Activated CD8-positive, alpha-beta memory T cell treated with anti-CD3 and anti-CD28 coated beads, Interleukin-2, amount 50 U/mL, for 1 hour (primary cell): ENCODE results near the gene CXCL3.
"Not testable (repeated sequence)": the region's sequence is repeated elsewhere in the genome, so short reads cannot be mapped to it uniquely, and the experiment has no call there.

Source experiments
- DNase-seq: peaks from one replicate; pipeline ENCODE4 v3.0.0-alpha.2; 2020; ENCODE audit errors: extremely low read depth

Gene CXCL3

DNA sequence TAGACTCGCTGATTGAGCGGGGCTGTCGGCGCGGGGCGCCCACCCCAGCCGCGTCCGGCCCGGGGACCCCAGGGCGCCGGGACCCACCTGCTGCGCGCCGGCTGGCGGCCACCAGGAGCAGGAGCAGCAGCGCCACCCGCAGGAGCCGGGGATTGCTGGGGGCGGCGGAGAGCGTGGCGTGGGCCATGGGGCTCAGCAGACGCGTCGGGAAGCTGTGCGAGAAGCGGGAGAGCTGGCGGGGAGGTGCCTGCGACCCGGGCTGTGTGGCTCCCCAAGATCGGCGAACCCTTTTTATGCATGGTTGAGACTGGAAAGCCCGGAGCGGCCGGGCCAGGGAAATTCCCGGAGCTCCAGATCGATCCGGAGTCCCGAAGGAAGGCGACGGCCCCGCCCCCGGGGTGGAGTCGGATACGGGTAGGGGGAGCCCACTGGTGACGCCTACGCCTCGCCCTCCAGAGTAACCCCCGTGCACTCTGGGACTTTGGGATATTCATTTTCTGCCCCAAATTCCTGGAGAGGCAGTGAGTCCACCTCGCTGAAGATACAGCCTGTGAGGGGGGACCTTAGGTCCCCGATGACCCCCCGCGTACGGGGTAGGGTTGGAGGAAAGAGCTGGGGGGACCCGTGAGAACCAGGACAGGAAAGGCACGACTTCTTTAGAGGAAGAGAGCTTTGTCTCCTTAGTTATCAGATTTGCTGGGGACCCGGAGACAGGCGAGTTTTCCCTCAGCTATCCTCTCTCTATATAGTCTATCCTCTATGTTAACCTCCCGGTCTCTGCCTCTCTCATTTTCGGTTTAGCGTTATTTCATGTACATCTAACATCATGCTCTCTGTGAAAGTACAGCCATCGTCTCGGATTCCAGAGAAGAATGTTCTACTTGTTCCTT, at the start of gene CXCL3:
Gene CXCL3 (minus strand): TSS at position 265 of the 890 bp plus-strand sequence. CDS start 78 bp downstream, at position 187.
- DNase-seq = no peak

DNA sequence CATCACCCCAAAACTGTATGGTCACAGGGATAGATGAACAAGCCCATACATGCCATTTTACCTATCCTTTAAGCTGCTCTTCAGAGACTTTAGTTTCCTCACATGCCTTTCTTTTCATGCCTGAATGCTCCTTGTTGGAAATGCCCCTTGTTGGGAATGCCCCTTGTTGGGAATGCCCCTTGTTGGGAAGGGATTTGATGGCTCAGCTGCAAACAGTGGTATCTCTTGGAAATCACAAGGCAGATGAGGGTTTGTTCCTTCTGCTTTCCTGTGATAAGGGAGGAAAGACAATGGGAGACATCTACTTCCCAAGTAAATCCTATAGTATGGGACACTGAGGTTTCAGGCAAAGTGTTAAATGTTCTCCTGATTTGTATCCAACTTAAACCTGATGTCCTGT, 49.0 kb upstream of the CXCL3 start:
- no peak for DNase-seq

DNA sequence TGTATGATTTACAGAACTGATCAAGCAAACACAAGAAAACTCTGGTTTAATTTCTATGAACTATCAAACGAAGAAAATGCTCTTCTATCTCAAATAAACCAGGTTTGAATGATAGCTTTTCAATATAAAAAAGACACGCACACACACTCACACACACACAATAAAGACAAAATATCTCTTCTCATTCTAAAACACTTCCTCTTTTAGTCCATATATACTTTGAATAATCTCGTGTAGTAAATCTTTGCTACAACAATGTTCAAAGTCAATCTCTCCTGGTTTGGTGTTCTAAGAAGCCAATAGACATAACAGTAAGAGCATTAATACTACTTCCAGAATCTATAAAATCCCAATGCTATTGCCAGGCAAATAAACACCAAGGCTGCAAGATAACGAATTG, 47.2 kb upstream of the CXCL3 start:
- DNase-seq = no peak

DNA sequence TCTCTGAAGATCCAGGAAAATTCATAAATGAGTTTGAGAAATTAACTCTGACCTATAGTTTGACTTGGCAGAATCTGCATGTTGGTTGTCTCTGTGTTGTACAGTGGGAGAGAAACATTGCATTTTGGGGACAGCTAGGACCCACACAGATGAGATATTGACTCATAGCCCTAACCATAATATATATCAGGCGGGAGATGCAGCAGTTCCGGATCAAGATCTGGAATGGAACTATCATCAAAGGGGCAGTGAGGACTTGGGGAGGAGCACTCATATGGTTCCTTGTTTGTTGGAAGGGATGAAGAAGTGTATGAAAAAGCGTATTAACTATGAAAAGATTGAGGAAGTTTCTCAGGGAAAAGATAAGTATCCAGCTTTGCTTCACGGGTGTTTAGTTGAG, 46.5 kb upstream of the CXCL3 start:
- no peak for DNase-seq

DNA sequence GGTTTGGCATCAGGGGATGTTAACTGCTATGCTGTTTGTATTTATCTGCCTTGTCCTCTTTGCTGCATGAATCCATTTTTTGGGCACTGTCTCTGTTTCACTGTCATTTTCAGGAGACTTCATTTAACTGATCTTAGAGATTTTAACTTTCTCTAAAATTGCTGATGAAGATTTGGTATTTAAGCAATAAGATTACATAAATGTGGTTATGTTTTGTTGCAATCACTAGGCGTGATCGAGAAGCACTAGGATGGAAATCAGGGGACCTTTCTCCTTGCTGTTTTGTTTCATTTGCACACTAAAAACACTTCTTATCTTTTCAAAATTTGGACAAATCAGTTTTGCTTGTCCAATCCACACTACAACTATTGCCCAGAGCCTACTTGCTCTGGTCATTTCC, 45.1 kb upstream of the CXCL3 start:
- no peak for DNase-seq

DNA sequence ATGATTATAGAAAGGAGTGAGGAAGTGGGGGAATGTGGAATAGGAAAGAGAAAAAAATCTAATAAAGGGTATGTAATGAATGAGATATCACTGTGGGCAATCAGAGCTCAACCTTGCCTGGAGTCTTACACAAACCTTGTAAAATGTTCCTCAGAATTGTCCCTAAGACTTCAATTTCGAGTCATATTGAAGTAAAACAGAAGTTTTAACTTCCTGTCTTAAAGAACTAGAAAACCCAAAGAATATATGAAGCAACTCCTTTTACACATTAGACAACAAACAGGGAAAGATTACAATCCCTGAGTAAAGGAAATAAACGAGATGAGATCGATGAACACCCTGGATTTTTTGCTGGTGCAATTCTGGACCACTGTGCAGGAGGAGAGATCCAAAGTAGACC, 42.5 kb upstream of the CXCL3 start:
- DNase-seq = no peak

DNA sequence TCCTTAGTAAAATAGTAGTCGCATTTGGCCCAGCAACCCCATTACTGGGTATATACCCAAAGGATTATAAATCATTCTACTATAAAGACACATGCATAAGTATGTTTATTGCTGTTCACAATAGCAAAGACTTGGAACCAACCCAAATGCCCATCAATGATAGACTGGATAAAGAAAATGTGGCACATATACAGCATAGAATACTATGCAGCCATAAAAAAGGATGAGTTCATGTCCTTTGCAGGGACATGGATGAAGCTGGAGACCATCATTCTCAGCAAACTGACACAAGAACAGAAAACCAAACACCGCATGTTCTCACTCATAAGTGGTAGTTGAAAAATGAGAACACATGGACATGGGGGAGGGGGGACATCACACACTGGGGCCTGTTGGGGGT, 41.9 kb upstream of the CXCL3 start:
- DNase-seq = not testable (repeated sequence)

DNA sequence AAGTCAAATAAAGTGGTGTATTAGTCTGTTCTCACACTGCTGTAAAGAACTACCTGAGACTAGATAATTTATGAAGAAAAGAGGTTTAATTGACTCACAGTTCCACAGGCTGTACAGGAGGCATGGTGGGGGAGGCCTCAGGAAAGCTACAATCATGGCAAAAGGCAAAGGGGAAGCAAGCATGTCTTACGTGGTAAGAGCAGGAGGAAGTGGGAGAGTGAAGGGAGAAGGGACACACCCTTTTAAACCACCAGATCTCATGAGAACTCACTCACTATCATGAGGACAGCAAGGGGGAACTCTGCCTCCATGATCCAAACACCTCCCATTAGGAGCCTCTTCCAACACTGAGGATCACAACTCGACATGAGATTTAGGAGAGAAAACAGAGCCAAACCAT, 40.5 kb upstream of the CXCL3 start:
- DNase-seq = not testable (repeated sequence)

DNA sequence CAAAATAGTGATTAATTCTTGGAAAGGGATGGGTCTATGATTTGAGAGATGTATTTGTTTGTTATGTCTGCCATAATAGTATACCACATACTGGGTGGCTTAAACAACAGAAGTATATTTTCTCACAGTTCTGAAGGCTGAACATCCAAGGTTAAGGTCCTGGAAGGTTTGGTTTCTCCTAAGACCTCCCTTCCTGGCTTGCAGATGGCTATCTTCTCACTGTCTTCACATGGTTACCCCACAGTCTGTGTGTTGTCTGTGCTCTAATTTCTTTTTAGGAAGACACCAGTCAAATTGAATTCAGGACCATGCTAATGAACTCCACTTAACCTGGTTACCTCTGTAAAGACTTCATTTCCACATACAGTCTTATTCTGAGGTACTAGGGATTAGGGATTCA, 34.9 kb upstream of the CXCL3 start:
- DNase-seq = no peak

DNA sequence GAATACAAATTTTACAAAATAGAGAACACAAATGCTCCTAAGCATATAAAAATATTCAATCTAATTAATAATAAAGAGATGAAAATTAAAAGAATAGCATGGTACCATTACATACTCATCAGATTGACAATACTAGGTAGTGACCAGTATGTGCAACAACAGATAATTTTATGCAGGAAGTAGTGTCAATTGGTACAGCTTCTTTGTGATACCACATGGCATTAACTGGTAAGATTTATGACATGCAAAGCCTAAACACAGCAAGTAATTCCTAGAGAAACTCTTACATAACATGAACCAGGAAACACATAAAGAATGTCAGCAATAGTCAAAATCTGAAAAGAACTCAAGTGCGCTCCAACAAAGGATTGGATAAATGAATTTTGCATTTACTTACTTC, 34.2 kb upstream of the CXCL3 start:
- DNase-seq = no peak

DNA sequence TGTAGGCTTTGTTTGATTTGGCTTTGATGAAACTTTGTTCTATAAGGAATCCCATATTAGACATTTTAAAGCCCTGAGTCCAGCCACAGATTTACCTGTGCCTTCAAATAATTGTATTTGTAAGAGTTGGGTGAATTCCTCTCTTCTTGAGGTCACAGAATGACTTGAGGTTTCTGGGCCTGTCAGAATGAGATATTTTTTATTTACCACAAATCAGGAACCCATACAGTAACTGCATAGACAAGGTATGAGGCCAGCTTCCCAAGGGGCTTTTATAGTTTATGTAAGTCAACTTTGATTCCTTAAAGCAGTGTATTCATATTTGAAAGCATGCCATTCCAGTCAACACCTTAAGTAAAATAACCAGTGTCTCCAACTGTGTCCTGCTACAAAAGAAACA, 29.1 kb upstream of the CXCL3 start:
- DNase-seq = no peak

DNA sequence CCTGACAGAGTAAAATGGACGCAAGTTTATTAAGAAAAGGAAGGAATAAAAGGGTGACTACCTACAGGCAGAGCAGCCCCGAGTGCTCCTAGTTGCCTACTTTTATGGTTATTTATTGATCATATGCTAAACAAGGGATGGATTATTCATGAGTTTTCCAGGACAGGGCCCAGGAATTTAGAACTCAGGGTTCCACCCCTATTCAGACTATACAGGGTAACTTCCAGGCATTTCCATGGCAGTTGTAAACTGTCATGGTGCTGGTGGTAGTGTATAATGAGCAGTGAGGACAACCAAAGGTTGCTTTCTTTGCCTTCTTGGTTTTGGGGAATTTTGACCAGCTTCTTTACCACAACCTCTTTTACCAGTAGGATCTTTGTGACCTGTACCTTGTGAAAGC, 27.7 kb upstream of the CXCL3 start:
- DNase-seq = no peak

DNA sequence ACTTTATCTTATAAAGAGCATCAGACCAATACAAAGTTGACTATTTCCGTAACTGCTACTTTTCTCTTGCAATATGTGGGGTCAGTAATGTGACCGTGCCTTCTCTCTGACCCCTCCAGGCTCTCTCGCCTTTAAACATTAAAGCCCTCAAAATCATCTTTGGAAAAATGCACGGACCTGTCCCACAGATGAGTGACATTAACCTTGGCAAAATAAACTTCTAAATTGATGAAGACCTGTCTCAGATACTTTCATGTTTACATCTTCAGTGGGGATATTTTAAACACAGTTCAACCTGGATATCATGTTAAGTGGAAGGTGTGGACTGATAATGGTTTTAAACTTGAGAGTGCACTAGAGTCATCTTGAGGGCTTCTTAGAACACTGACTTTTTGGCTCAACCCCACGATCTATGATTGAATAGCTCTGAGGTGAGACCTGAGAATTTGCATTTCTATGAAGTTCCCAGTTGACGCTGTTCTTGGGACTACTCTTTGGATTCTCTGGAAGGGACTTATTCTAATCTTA, 26.7 kb upstream of the CXCL3 start:
- DNase-seq = no peak

DNA sequence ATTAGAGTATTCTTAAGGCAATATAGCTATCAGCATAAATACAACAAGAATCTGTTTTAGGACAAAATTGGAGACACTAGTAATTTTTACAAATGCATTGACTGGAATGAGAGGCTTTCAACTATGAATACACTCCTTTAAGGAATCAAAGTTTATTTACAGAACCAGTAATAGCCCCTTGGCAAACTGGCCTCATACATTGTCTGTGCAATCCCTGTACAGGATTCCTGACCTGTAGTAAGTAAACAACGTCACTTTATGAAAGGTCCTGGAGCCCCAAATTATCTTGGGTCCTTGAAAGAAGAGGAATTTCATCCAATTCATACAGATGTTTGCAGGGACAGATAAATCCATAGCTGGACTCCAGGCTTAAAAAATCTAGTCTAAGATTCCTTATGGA, 25.4 kb upstream of the CXCL3 start:
- no peak for DNase-seq

DNA sequence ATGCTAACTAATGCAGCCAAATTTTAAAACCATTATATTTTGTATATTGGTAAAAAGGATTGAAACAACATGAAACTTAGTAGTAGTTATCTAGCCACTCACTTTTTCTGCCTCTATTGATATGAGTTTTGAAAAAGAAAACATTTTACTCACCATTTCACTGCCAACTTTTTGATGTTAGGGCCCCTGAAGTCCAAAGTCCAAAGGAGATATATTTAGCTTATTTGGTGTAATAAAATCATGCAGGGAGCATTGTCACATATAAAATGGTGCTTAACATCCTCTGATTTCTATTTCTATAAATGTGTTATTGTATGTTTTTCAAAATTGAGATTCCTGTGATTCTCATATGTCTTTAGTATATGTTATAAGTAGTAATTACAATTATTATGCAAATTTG, 24.5 kb upstream of the CXCL3 start:
- no peak for DNase-seq

DNA sequence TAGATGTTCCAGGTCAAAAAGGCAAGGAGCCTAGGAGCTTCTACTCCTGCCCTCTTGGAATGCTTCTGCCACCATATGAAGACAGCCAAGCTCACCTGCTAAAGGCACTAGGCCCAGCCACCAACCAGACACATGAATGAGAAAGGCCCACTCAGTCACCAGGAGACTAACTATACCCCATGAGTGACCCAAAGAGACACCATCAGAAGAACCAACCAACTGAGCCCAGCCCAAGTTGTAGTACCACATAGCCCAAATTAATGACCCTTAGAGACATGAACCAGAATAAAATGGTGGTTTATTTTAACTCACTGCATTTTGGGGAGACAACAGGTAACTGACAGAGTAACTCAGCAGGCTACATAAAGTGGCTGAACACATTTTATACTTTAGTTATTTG, 22.9 kb upstream of the CXCL3 start:
- DNase-seq = no peak

DNA sequence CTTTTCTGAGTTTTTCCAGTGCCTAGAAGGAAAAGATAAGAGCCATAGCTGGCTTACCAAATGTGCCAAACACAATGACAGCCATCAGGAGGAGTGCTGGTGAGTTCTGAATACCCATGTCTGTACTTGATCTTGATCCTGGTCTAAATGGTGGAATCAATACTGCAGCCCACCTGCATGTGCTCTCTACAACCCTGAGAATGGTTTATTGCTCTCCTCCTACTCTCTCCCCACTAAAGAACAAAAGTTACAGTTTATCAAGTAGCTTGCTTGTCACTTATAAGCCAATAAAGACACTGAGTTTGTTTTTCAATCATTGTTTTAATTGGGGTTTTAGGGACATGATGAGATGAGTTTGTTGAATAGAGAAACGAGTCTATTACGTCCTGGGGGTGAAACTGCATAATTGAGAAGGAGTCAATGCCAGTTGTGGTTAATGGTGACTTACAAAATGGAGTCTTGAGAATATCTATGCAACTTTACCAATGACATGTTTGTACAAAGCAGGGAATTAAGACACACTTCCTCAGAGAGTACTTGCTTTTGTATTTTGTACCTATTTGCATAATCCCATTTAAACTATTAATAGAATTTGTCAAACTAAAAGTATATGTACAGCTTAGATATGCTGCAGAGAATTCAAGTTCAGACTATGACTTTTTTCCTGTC, 20.8 kb upstream of the CXCL3 start:
- DNase-seq = no peak

DNA sequence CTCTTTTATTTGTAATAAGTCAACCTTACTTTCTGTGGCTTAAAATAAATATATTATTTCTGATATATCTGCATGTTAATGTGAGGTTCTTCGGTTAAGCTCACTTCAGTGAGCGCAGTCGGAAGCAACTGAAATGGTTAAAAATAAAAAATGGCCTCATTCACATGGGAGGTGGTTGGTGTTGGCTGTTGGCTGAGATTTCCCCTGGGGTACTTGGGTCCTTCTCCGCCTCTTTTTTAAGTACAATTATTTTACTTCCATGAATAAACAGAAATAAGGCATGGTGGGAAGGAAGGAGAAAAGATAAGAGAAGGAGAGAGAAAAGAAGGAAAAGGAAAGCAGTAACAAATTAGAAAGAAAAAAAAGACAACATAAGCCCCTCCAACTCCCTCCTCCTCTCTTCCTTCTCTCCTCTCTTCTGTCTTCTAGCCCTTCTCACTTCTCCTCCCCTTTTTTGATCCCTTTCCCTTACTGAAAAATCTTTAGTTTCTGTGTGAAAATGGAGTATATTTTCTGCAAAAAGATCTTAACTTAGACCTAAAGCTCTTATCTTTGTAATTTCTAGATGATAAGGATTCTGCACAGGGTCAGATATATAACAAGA, 19.7 kb upstream of the CXCL3 start:
- DNase-seq = no peak

DNA sequence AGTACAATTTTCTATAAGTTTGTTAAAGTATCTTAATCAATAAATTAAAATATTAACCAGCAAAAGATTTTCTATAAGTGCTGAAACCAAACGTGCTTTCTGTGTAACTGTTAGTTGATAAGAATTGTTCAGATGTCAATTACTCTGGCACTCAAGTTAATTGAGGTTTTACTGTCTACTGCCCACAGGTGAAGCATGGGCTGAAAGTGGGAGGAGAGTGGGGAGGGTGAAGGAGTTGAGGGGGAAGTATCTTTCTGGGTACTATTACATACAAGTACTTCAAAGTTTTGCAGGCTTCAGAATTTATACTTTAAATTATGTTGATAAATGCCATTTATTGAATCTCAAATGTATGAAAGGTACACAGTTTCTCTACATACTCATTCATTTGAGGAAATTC, 19.1 kb upstream of the CXCL3 start:
- no peak for DNase-seq

DNA sequence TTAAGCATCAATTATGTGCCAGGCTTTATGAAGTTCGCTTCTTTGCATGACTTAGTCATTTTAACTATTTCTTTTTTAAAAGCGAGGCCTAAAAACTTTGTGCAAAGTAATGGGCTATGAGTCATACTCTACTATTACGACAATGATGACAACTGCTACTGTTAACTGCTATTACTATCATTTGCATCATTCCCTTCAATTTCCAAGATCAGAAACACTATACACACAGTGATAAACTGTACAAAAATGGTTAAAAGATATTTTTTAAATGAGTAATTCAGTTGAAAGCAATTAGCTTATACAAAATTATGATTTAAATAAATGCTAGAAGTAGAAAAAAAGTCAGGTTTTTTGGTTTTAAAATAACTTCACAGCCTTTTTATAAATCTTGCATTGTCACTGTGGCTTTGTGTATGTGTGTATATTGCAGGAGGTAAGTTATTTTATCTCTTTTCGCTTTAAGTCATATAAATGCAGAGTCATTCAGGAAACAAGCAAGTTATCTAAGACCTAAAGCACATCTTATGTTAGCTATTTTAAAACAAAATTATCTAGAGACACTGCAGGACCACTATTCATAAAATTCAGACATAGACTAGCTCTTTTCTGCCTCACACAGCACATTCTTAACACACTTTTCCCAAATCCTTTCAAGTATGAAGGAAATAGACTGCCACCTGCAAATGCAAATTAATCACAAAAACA, 18.5 kb upstream of the CXCL3 start:
- DNase-seq = no peak

DNA sequence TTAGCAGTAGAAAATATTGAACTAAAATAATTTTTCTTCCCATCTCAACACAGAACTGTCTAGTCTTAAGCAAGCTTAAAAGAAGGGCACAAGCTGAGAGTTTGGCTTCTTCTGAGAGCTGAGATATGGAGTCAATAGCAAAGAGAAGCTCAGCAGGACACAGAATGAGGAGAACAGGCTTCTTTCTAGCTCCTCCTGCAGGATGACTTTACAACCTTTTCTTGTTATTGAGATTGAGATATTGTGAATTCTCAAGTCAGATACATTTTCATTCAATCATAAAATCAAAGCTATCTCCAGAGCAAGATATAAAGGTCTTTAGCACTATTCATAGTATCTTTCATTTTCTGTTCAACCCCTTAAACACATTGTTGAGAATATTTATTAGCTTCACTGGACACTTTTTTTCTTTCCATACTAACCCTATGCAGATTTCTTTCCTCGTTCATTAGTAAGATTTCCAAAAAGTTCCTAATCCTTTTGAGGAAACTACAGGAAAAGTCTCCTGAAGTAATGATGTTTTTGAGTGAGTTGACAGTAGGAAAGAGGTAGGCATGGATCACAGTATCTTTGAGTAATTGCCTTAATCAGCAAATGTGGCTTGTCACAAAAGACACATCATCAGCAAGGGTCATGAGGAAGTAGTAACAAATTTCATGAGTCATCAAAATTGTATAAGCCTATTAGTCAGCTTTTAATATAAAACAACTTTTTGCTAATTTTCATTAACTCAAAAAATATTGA, 17.8 kb upstream of the CXCL3 start:
- DNase-seq = no peak
